Neural cell (in vitro differentiated cells): ENCODE measurements around the gene ZNF747. TPM values are rescaled to one million over a fixed set of nuclear protein-coding genes. Genes with fewer than 3 reads are reported as not detected.

Source experiments
- H2AFZ ChIP-seq: fragments of 200-600, 300-800 bp; sonication (generic), shearing (Covaris generic); 2 replicates; pipeline ENCODE4 v1.6.0; 2014; ENCODE audit warnings: low read depth, mild to moderate bottlenecking, antibody characterized with exemption, low read length, moderate library complexity
- H3F3A ChIP-seq: fragments of 200-600 bp; shearing (Covaris generic); 2 replicates; pipeline ENCODE4 v1.6.1; 2016; ENCODE audit warnings: mild to moderate bottlenecking, moderate library complexity, mixed read lengths, antibody characterized with exemption, low read length; ENCODE audit not compliant: insufficient read depth, poor library complexity, severe bottlenecking
- H3K27ac ChIP-seq: fragments of 200-600, 300-800 bp; sonication (generic), shearing (Covaris generic); 2 replicates; pipeline ENCODE4 v1.5.1; 2014; ENCODE audit warnings: mild to moderate bottlenecking, low read length, moderate library complexity
- H3K27me3 ChIP-seq: fragments of 300-800, 200-600 bp; sonication (generic), shearing (Covaris generic); 2 replicates; pipeline ENCODE4 v1.6.0; 2014; ENCODE audit warnings: mild to moderate bottlenecking, low read depth, low read length, moderate library complexity; ENCODE audit not compliant: insufficient read depth
- H3K36me3 ChIP-seq: fragments of 300-800, 200-600 bp; sonication (generic), shearing (Covaris generic); 2 replicates; pipeline ENCODE4 v1.5.1; 2014; ENCODE audit warnings: mild to moderate bottlenecking, antibody characterized with exemption, low read length, moderate library complexity; ENCODE audit not compliant: insufficient read depth
- H3K4me2 ChIP-seq: fragments of 300-800, 200-600 bp; sonication (generic), shearing (Covaris generic); 2 replicates; pipeline ENCODE4 v1.6.0; 2014; ENCODE audit warnings: mild to moderate bottlenecking, low read length
- H3K4me3 ChIP-seq: fragments of 300-800, 200-600 bp; sonication (generic), shearing (Covaris generic); 2 replicates; pipeline ENCODE4 v1.5.1; 2014; ENCODE audit warnings: mild to moderate bottlenecking, low read length, moderate library complexity
- H3K79me2 ChIP-seq: fragments of 200-600 bp; shearing (Covaris generic); replicated peaks from 2 replicates; pipeline ENCODE4 v1.6.0; 2014; ENCODE audit warnings: mild to moderate bottlenecking, low read length, moderate library complexity; ENCODE audit not compliant: insufficient read depth
- H3K9ac ChIP-seq: fragments of 300-800, 200-600 bp; sonication (generic), shearing (Covaris generic); 2 replicates; pipeline ENCODE4 v1.6.1; 2016; ENCODE audit warnings: mild to moderate bottlenecking, low read length, mixed read lengths
- H3K9me2 ChIP-seq: fragments of 200-600 bp; shearing (Covaris generic); 2 replicates; pipeline ENCODE4 v1.6.1; 2016; ENCODE audit warnings: mild to moderate bottlenecking, low read length, mixed read lengths; ENCODE audit not compliant: insufficient read depth
- H3K9me3 ChIP-seq: fragments of 200-600, 300-800 bp; sonication (generic), shearing (Covaris generic); 2 replicates; pipeline ENCODE4 v1.6.1; 2016; ENCODE audit warnings: mild to moderate bottlenecking, mixed run types, low read length, moderate library complexity, mixed read lengths
- H4K20me1 ChIP-seq: fragments of 200-600 bp; shearing (Covaris generic); 2 replicates; pipeline ENCODE4 v1.6.1; 2016; ENCODE audit warnings: mild to moderate bottlenecking, mixed run types; ENCODE audit not compliant: insufficient read depth
- CTCF ChIP-seq: fragments of 450-650 bp; IDR thresholded peaks from 2 replicates; pipeline ENCODE4 v1.5.1; 2014; ENCODE audit warnings: antibody characterized with exemption, mild to moderate bottlenecking, moderate library complexity; ENCODE audit not compliant: poor library complexity, severe bottlenecking
- EP300 ChIP-seq: fragments of 450-650 bp; conservative IDR thresholded peaks from 2 replicates; pipeline ENCODE4 v1.6.1; 2014; ENCODE audit warnings: antibody characterized with exemption, mild to moderate bottlenecking, moderate library complexity; ENCODE audit not compliant: poor library complexity, severe bottlenecking
- EZH2 ChIP-seq: fragments of 200-600, 300-800 bp; shearing (Covaris generic), sonication (generic); IDR thresholded peaks from 2 replicates; pipeline ENCODE4 v1.6.1; 2014; ENCODE audit warnings: antibody characterized with exemption, low read length, borderline replicate concordance, mild to moderate bottlenecking; ENCODE audit not compliant: insufficient read depth, poor library complexity, severe bottlenecking
- MXI1 ChIP-seq: fragments of 450-650 bp; conservative IDR thresholded peaks from 2 replicates; pipeline ENCODE4 v1.6.1; 2014; ENCODE audit warnings: antibody characterized with exemption, mild to moderate bottlenecking; ENCODE audit not compliant: poor library complexity, severe bottlenecking
- POLR2AphosphoS5 ChIP-seq: IDR thresholded peaks from 2 replicates; pipeline ENCODE4 v1.6.1; 2012
- RAD21 ChIP-seq: fragments of 450-650 bp; conservative IDR thresholded peaks from 2 replicates; pipeline ENCODE4 v1.6.1; 2014; ENCODE audit warnings: antibody characterized with exemption, mild to moderate bottlenecking, moderate library complexity
- REST ChIP-seq: IDR thresholded peaks from 2 replicates; pipeline ENCODE4 v1.6.1; 2012; ENCODE audit warnings: borderline replicate concordance
- SMC3 ChIP-seq: fragments of 450-650 bp; conservative IDR thresholded peaks from 2 replicates; pipeline ENCODE4 v1.6.1; 2014; ENCODE audit warnings: antibody characterized with exemption, mild to moderate bottlenecking, moderate library complexity; ENCODE audit not compliant: poor library complexity
- TAF1 ChIP-seq: IDR thresholded peaks from 2 replicates; pipeline ENCODE4 v1.6.1; 2012; ENCODE audit warnings: low read depth
- polyA plus RNA-seq: library from polyadenylated mRNA; depleted of rRNA; stranded (reverse); fragments of >200 nt; gene quantifications from 2 replicates; pipeline ENCODE4 v1.2.3, GENCODE V29; 2014

The ZNF747 gene
- polyA plus RNA-seq, 1 donor from 2014 or later = 5.7 TPM

GRCh38 chr16:30524575-30525568, 9.8 kb downstream of the ZNF747 start:
- Histone ChIP-seq H3K27me3 (no peaks in the 10 kb centered on the region), H3K79me2 (peaks cover 5% of the 10 kb centered on the region), H2AFZ (no peak overlapping the region), H3K36me3 (no peaks in the 10 kb centered on the region), H3K9me3 (no peaks in the 10 kb centered on the region), H3K4me3 (peak overlapping the region; percentile 97), H3K4me2 (no peak overlapping the region), H3K9me2 (no peaks in the 10 kb centered on the region), H4K20me1 (no peaks in the 10 kb centered on the region), H3K27ac (no peak overlapping the region), H3F3A (no peaks in the 10 kb centered on the region), H3K9ac (peak overlapping the region; percentile 94)
- TF ChIP-seq REST (no peak), SMC3 (no peak), MXI1 (no peak), EP300 (no peak), CTCF (no peak), RAD21 (no peak), POLR2AphosphoS5 (no peak), EZH2 (no peak), TAF1 (no peak)

- H3K4me2 ChIP-seq = no peak overlapping the region
- H3K27me3 ChIP-seq = no peaks in the 10 kb centered on the region
- H3K79me2 ChIP-seq = peaks cover 5% of the 10 kb centered on the region
- TF ChIP-seq RAD21 (no peak), REST (no peak), CTCF (no peak), POLR2AphosphoS5 (no peak), TAF1 (no peak), MXI1 (no peak), SMC3 (no peak), EP300 (no peak), EZH2 (no peak)
- no peaks in the 10 kb centered on the region for H4K20me1 ChIP-seq
- no peak overlapping the region for H3K4me3 ChIP-seq
- H2AFZ ChIP-seq = no peak overlapping the region
- H3K9me2 ChIP-seq = no peaks in the 10 kb centered on the region
- no peak overlapping the region for H3K27ac ChIP-seq
- no peaks in the 10 kb centered on the region for H3K9me3 ChIP-seq
- no peak overlapping the region for H3K9ac ChIP-seq
- no peaks in the 10 kb centered on the region for H3K36me3 ChIP-seq
- no peaks in the 10 kb centered on the region for H3F3A ChIP-seq
Measured at GRCh38 chr16:30523768-30524574, 10.7 kb downstream of the ZNF747 start.
